GM12878 (cell line): ENCODE data around the gene TMEM63C. TPM values are rescaled to one million over a fixed set of nuclear protein-coding genes. Genes with fewer than 3 reads are reported as not detected.

Source experiments
- ATAC-seq: fragments of 200-7000 bp; cut with Tn5 transposase; 3 replicates; pipeline ENCODE4 v1.9.1; 2020; ENCODE audit warnings: mild to moderate bottlenecking, moderate library complexity
- BruUV-seq: library from RNA; stranded (reverse); fragments of 400-500 nt; replicated peaks from 2 replicates; lab custom pipeline; 2021; lab: Mats Ljungman, UMichigan
- CTCF ChIA-PET: fragments of 300-600 bp; sonication (Branson Sonifier 250); formaldehyde crosslinking; extraction: SDS; loops from one replicate; lab custom pipeline; 2021; ENCODE audit warnings: inconsistent platforms; lab: Yijun Ruan, JAX
- POLR2A ChIA-PET: fragments of 350-600 bp; formaldehyde crosslinking; extraction: SDS; loops from one replicate; lab custom pipeline; 2021; ENCODE audit warnings: inconsistent platforms; lab: Charles Lee
- RAD21 ChIA-PET: fragments of 300-600 bp; sonication (Branson Sonifier 250); formaldehyde crosslinking; loops from one replicate; lab custom pipeline; 2023; ENCODE audit warnings: antibody characterized with exemption; ENCODE audit not compliant: unreplicated experiment; lab: Charles Lee
- SMC1A ChIA-PET: fragments of 300-600 bp; sonication (Branson Sonifier 250); formaldehyde crosslinking; loops from one replicate; lab custom pipeline; 2023; ENCODE audit not compliant: unreplicated experiment, uncharacterized antibody; lab: Charles Lee
- DNase-seq: peaks from one replicate; pipeline ENCODE4 v3.0.0-alpha.2; 2011; ENCODE audit warnings: low read depth, low spot score
- FAIRE-seq: peaks from 3 replicates; lab custom pipeline; 2011; peaks lifted over from hg19 to GRCh38; lab: Jason Lieb, UNC
- H2AFZ ChIP-seq: 2 replicates; pipeline ENCODE4 v1.6.0; 2011; ENCODE audit warnings: low read depth, low read length, control low read depth; ENCODE audit not compliant: control insufficient read depth
- H3K27ac ChIP-seq: 2 replicates; pipeline ENCODE4 v1.5.1; 2011; ENCODE audit warnings: control low read depth; ENCODE audit not compliant: control insufficient read depth, insufficient read depth
- H3K27me3 ChIP-seq, 2 experiments: replicated peaks in 1 of 2; 2 replicates each; pipeline versions ENCODE4 v1.6.0 to v1.6.1; 2011; ENCODE audit warnings: low read length in 1 of 2; ENCODE audit not compliant: control insufficient read depth in 2 of 2, insufficient read depth in 2 of 2
- H3K36me3 ChIP-seq, 2 experiments: 2 replicates each; pipeline ENCODE4 v1.5.1; 2011; ENCODE audit warnings: low read length in 1 of 2; ENCODE audit not compliant: control insufficient read depth in 2 of 2, insufficient read depth in 2 of 2
- H3K4me1 ChIP-seq: 2 replicates; pipeline ENCODE4 v1.6.1; 2011; ENCODE audit warnings: mild to moderate bottlenecking, low read length, moderate library complexity, mixed read lengths; ENCODE audit not compliant: control insufficient read depth, insufficient read depth
- H3K4me2 ChIP-seq: 2 replicates; pipeline ENCODE4 v1.6.0; 2011; ENCODE audit warnings: control low read depth; ENCODE audit not compliant: control insufficient read depth, insufficient read depth
- H3K4me3 ChIP-seq: fragments of 200-600 bp; sonication (generic); 2 replicates; pipeline ENCODE4 v1.5.1; 2016
- H3K79me2 ChIP-seq: 2 replicates; pipeline ENCODE4 v1.6.0; 2011; ENCODE audit warnings: low read length; ENCODE audit not compliant: control insufficient read depth, insufficient read depth
- H3K9ac ChIP-seq: 2 replicates; pipeline ENCODE4 v1.8.0; 2011; ENCODE audit warnings: low read length, control low read depth, mixed read lengths; ENCODE audit not compliant: control insufficient read depth, insufficient read depth
- H3K9me3 ChIP-seq: replicated peaks from 3 replicates; pipeline ENCODE4 v1.5.1; 2011; ENCODE audit warnings: mild to moderate bottlenecking, low read length; ENCODE audit not compliant: control insufficient read depth, insufficient read depth
- H4K20me1 ChIP-seq: 2 replicates; pipeline ENCODE4 v1.6.0; 2011; ENCODE audit not compliant: control insufficient read depth, insufficient read depth
- ATF7 ChIP-seq: fragments of 450-650 bp; IDR thresholded peaks from 2 replicates; pipeline ENCODE4 v1.6.1; 2016; ENCODE audit warnings: low read depth, mild to moderate bottlenecking
- KDM1A ChIP-seq: fragments of 200-600 bp; sonication (generic); IDR thresholded peaks from 2 replicates; pipeline ENCODE4 v1.6.1; 2016; ENCODE audit warnings: borderline replicate concordance
- RFX5 ChIP-seq: IDR thresholded peaks from 2 replicates; pipeline ENCODE4 v1.6.1; 2011; ENCODE audit warnings: low read depth, low read length, improper control_type of control experiment
- TARDBP ChIP-seq: IDR thresholded peaks from 2 replicates; pipeline ENCODE4 v1.6.1; 2016; ENCODE audit warnings: borderline replicate concordance
- WGBS: methylation state at CpG from one replicate; pipeline ENCODE4 v1.1.6; 2016; ENCODE audit warnings: low lambda C conversion rate; ENCODE audit not compliant: insufficient replicate concordance, insufficient coverage; ENCODE audit errors: missing lambda C conversion rate; 5-methylcytosine and 5-hydroxymethylcytosine counted together
- in situ Hi-C: fragments of 300-500 bp; cut with MboI; formaldehyde crosslinking; loops from 9 replicates; pipeline ENCODE4 v1.14.3; 2018; ENCODE audit warnings: mixed read lengths
- intact Hi-C: fragments of 100-400 bp; cut with micrococcal nuclease; formaldehyde crosslinking; loops from one replicate; pipeline ENCODE4 v1.14.2; 2022; ENCODE audit not compliant: unreplicated experiment
- polyA plus RNA-seq, 11 experiments: library from polyadenylated mRNA; depleted of rRNA in 4 of 11; unstranded in 6 of 11; stranded (reverse) in 5 of 11; fragments of >200 nt; fragmentation: Nextera tagmentation in 4 of 11; fragmentation: Illumina TruSeq in 1 of 11; extraction: Ambion mirVana in 4 of 11; extraction: Trizol in 1 of 11; gene quantifications; 1 replicate in 1 of 11; 2 replicates in 10 of 11; pipeline versions ENCODE4 v1.2.1 to v1.2.3, GENCODE V29; 2011 to 2016; ENCODE audit warnings: inconsistent platforms in 2 of 11, missing spikeins in 2 of 11, low read depth in 1 of 11
- total RNA-seq, 4 experiments: library from RNA; depleted of rRNA in 3 of 4; stranded (reverse); fragments of >200 nt in 3 of 4; fragmentation: Illumina TruSeq in 1 of 4; extraction: Trizol in 1 of 4; gene quantifications; 2 replicates each; pipeline versions ENCODE4 v1.2.1 to v1.2.3, GENCODE V29; 2013 to 2021
- TF ChIP-seq, protein P1 (sequence below): fragments of 450-650 bp; IDR thresholded peaks from 2 replicates; pipeline ENCODE4 v1.6.1; 2014; ENCODE audit warnings: mild to moderate bottlenecking

TMEM63C gene
- total and polyA plus RNA-seq, 10 of the 15 experiments (the other 5 are each of a cell fraction or from before 2014, with no cell fraction given), result 0.06 to 1.3 (median 0.39) TPM; not detected in 4

GRCh38 chr14:77186911-77187648 is 5.5 kb downstream of the TMEM63C start (continued):
- no peak for TF ChIP-seq RFX5
- TF ChIP-seq, all 136 proteins: peak for 0

GRCh38 chr14:77187649-77188012 is 6.0 kb downstream of the TMEM63C start:
- Histone ChIP-seq H3K4me2 (no peak overlapping the region), H3K27ac (no peak overlapping the region), H4K20me1 (no peaks in the 10 kb centered on the region), H3K27me3 (peaks cover 0 to 1% of the 10 kb centered on the region in 2 experiments; a peak in 2 of 4 replicates), H3K36me3 (no peaks in the 10 kb centered on the region), H3K4me3 (no peak overlapping the region), H2AFZ (no peak overlapping the region), H3K9me3 (no peaks in the 10 kb centered on the region), H3K9ac (no peak overlapping the region), H3K4me1 (peaks cover 4% of the 10 kb centered on the region), H3K79me2 (no peaks in the 10 kb centered on the region)
- in situ Hi-C loops, result no loop called here
- ChIA-PET SMC1A (interaction anchor here (0.6 kb wide), 1 partner anchor 228 kb away, joined by 3 read pairs; no protein-coding TSS in a partner anchor), RAD21 (no interaction called here), POLR2A (no interaction called here), CTCF (interaction anchor here (1.2 kb wide), 1 partner anchor 26 kb away, joined by 4 read pairs; no protein-coding TSS in a partner anchor)
- DNase-seq (no peak), ATAC-seq (no peak), FAIRE-seq (no peak)
- WGBS, result 24% methylated on average over 3 of the region's 3 CpGs
- TF ChIP-seq ATF7, result no peak
- TF ChIP-seq KDM1A, result no peak
- no peak for TF ChIP-seq TARDBP
- TF ChIP-seq, protein P1, sequence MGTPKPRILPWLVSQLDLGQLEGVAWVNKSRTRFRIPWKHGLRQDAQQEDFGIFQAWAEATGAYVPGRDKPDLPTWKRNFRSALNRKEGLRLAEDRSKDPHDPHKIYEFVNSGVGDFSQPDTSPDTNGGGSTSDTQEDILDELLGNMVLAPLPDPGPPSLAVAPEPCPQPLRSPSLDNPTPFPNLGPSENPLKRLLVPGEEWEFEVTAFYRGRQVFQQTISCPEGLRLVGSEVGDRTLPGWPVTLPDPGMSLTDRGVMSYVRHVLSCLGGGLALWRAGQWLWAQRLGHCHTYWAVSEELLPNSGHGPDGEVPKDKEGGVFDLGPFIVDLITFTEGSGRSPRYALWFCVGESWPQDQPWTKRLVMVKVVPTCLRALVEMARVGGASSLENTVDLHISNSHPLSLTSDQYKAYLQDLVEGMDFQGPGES, result no peak
- no TSS peak for BruUV-seq
- intact Hi-C loops, result no loop called here
